ENCODE measurements around the gene PRXL2B.
"Not testable (repeated sequence)": the region's sequence is repeated elsewhere in the genome, so short reads cannot be mapped to it uniquely, and the experiment has no call there.

Gene PRXL2B

DNA sequence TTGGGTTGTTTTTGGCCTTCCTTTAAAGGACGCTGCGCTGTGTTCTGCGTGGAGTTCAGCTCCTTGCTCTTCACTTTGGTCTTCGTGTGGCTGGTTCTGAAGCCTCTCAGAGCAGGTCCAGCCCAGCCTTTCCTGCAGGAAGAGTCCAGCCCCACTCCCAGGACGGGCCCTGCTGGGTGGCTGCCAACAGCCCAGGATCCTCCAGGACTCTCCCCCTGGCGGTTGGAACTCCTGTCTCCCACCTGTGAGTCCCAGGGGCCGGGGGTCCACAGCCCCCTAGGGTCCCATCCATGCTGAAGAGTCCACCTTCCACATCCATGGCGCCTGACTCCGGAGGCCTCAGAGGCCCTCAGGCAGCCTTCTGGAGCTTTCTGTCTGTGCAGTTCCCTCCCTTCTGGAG, 35.0 kb upstream of the PRXL2B start:
- not testable (repeated sequence) for DNase-seq

DNA sequence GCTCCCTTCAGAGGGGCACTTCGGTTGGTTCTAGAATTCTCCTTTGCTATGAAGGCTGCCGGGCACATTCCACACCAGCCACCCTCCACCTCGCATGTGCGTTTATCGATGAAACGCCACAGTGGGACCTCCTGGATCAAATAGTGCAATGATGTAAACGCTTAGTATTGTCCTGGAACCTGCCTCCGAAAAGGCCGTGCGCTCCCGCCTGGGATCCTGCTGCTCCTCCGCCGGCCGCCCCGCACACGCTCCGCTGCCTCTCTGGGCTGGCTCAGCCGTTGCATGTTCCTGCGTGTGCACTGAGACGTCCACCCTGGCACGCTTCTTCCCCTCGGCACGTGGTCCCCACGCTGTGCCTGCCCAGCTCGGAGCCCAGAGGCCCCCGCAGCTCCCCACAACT, 34.4 kb upstream of the PRXL2B start:
- DNase-seq = no peak

DNA sequence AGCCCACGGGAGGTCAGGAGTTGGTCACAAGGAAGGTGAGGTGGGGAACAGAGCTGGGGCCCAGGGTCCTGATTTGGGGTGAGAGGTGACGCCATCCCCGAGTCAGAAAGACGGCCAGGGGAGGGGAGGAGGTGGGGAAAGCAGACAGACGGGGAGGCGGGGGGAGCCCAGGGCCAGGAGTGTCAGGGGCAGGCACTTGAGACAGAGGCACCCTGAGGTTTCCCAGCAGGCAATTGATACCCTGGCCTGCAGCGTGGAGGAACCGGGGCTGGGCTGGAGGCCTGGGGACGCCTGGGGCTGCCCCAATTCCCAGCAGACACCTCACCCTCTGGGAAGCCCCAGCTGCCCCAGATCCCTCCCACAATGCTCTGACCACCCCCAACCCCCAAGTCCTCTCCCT, 33.5 kb upstream of the PRXL2B start:
- DNase-seq = not testable (repeated sequence)

DNA sequence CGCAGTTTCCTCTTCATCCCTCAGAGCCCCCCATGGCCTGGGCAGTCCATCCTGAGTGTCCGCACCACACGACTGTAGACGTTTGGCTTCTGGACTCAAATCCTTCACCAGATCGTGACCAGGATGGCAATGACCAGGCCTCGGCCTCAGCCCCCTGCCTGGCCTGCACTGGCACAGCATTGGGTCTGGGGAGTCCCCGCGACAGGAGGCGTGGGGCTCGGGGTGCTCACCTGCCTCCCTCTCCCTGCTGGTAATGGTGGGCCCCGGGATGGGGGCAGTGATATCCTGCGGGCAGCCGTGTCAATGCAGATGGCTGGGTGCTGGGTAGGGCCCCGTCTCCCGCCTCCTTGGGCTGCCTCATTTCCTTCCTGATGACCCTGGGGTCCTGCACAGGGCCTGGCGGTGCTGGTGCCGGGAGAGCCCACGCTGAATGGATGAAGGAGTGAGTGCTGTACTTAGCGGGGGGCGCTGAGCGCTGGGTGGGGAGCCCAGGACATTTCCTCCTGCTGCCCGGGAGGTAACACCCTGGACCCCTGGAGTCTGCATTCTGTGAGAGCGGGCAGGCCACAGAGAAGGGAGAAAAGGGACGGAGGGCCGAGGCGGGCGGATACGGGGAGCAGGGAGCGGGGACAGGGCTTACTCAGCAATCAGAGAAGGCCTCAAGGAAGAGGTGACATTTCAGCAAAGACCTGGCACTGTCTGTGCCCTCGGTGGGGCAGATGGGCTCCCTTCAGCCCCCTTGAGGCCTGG, 32.5 kb upstream of the PRXL2B start:
- DNase-seq = no peak

DNA sequence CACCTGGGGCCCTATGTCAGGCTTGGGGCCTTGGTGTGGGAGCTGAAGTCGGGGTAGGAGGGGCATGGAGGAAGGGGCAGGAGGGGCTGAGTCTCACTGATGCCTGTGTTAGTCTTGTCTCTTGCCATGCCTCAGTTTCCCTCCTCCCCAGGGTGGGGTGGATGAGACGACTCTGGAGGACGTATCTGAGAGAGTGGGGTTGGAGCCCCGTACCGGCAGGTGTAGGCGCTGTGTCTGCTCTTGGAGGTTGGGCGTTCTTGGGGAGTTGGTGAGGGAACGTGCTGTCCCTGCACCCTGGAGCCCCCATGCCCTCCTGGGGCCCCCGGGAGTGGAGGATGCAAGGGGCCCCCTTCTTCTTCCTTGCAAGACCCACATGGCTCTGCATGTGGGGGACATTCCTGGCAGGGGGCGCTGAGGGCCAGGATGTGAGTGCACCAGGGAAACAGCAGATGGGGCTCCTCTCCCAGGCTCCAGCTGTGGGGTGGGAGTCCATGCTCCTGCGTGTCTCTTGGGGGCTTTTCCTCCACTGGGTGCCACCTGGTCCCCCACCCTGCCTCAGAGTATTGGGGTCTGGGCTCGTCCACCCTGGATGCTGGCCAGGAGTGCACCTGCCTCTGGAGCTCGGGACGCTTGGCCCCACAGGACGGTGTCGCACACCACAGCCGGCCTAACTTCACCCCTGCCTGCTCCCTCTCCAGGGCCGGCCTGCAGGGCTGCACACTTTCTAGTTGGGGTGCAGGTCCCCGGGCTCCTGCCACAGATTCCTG, 31.8 kb upstream of the PRXL2B start:
- DNase-seq = peak; percentile 59

DNA sequence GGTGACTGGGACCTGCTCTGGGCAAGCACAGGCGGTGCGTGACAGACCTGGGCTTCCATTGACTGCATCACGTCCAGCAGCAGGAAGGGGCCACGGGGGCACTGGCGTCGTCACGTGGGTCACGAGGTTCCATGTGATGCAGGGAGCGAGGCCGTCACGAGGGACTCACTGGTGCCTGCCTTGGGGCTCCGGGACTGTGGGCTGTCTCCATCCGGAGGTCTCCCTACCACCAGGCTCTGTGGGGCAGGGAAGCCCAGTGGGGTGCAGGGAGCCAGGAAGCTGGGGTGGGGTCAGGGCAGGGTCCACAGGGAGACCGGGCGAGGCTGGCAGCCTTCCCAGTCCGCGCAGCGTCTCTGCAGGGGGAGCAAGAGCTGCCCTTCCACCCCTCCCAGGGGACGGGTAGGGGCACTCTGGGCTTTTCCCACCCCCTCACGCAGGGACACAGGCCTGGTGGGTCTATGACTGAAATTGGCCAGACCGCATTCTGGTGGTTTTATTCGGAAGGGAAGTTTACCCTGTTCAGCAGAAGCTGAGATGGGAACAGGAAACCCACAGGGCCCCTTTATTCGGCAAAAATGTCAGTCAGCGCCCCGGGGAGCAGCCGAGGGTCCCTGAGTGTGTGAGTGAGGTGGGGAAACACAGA, 30.8 kb upstream of the PRXL2B start:
- peak; percentile 77 for DNase-seq

DNA sequence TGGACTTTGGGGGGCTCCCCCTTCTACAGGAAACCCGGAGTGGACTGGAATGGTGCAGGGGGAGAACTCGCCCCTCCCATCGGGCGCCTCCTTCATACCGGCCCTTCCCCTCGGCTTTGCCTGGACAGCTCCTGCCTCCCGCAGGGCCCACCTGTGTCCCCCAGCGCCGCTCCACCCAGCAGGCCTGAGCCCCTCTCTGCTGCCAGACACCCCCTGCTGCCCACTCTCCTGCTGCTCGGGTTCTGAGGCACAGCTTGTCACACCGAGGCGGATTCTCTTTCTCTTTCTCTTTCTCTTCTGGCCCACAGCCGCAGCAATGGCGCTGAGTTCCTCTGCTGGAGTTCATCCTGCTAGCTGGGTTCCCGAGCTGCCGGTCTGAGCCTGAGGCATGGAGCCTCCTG, 30.3 kb upstream of the PRXL2B start, which contains the start of gene TNFRSF14:
TNFRSF14 (plus strand) TSS at position 95 of the 401 bp plus-strand sequence; CDS start at position 389, 294 bp downstream.
- peak; percentile 83 for DNase-seq

DNA sequence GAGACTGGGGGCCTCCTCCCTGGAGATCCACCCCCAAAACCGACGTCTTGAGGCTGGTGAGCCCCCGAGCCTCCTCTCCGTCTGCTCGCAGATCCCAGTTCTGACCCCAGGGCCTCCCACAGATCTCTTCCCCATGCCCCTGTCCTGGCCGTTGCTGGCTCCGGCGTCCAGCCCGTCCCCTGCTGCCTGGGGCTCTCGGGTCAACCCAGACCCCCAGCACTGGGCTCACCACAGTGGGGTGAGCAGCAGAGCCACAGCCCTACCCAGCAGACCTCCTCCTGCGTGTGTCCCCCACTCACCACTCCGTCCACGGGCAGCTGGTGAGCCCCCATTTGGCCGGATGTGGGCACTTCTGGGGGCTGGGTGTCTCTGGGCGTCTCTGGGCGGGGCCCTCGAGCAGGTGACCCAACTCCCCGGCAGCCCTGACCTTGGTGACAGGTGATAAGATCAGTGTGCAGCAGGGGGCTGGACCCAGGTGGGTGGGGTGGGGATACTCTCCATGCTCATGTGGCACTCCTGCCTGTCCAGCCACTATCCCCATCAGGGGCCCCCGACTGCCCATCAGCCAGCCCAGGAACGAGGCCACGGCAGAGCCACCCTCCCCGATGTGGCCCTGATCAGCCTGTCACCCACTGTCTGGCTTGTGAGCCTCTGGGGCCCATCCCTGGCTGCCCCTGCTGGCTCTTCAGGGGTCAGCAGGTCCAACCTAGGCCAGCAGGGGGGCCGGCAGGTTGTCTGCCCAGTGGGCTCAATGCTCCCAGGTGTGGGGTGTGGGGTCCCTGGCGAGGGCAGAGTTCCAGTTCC, 29.7 kb upstream of the PRXL2B start:
- DNase-seq = peak; percentile 64

DNA sequence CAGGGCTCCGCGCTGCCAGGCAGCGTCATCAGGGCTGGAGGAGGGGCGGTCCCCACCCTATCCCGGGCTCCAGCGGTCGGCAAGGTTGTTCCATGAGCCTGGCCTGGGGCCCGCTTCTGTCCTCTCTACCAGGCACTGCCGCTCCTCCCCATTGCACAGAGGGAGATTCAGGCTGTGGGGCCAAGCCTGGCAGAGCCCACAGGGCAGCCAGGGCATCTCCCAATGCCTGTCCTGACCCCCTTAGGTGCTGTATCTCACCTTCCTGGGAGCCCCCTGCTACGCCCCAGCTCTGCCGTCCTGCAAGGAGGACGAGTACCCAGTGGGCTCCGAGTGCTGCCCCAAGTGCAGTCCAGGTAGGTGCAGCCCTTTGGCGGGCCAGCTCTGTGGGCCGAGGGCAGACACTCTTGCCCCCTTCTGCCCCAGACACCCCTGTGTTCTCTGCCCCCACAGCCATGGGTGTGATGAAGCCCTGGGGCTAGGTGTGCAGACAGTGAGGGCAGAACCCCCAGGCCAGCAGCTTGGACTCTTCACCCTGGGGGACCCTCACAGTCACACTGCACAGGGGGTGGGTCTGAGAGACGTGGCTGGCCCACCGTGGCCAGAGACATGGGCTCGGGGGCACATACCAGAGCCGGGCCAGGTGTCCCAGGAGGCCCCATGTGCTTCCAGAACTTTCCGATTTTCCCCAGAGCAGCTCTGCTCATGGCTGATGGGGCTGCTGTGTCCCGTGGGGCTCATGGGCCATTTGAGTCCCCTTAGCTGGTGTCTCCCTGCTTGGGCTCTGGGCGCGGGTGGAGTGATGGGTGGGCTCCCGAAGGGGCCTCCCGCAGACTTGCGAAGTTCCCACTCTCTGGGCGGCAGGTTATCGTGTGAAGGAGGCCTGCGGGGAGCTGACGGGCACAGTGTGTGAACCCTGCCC, 28.8 kb upstream of the PRXL2B start:
- no peak for DNase-seq

DNA sequence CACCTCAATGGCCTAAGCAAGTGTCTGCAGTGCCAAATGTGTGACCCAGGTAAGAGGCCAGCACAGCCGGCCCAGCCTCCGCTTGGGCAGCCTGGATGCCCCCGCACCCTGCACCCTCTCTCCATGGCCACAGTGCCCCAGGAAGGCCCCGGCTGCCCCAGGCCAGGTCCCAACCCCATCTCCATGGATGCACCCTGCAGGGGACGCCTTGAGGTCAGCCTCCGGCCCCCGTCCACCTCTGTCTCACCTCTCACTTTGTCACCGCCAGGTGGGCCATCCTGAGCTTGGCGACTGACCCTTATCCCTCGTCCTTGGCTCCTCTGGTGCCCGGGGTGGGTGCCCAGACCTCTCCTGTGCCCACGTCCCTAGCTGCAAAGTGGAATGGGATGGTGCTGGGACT, 28.2 kb upstream of the PRXL2B start:
- no peak for DNase-seq

DNA sequence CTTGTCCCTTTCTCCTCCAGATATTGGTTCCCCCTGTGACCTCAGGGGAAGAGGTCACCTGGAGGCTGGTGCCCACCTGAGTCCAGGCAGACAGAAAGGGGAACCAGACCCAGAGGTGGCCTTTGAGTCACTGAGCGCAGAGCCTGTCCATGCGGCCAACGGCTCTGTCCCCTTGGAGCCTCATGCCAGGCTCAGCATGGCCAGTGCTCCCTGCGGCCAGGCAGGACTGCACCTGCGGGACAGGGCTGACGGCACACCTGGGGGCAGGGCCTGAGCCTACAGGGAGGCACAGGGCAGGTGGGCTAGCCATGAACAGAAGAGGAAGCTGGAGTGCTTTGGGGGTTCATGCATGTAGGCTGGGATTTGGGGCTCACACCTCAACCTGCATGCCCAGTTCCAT, 27.7 kb upstream of the PRXL2B start:
- no peak for DNase-seq

DNA sequence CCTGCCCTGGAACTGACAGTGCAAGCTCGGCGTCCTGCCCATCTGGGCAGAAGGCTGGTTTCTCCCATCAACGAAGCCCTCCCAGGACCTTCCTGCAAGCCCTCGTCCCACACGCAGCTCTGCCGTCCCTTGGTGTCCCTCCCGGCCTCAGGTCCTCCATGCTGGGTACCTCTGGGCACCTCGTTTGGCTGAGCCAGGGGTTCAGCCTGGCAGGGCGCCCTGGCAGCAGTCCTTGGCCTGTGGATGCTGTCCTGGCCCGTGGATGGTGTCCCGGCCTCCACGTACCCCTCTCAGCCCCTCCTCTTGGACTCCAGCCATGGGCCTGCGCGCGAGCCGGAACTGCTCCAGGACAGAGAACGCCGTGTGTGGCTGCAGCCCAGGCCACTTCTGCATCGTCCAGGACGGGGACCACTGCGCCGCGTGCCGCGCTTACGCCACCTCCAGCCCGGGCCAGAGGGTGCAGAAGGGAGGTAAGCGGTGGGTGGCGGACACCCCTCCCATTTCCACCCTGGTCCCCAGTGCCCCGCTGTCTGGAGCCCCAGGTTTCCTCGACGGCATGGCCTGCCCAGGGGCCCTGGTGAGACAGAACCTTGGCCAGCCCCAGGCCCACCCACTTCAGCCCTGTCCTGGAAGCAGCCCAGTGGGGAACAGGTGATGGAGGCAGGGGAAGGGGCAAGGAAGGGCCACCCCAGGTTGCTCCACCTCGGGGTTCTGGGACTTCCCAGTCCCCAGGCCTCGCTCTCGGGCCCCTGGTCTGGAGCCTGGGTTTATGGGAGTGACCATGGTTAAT, 26.9 kb upstream of the PRXL2B start:
- no peak for DNase-seq

DNA sequence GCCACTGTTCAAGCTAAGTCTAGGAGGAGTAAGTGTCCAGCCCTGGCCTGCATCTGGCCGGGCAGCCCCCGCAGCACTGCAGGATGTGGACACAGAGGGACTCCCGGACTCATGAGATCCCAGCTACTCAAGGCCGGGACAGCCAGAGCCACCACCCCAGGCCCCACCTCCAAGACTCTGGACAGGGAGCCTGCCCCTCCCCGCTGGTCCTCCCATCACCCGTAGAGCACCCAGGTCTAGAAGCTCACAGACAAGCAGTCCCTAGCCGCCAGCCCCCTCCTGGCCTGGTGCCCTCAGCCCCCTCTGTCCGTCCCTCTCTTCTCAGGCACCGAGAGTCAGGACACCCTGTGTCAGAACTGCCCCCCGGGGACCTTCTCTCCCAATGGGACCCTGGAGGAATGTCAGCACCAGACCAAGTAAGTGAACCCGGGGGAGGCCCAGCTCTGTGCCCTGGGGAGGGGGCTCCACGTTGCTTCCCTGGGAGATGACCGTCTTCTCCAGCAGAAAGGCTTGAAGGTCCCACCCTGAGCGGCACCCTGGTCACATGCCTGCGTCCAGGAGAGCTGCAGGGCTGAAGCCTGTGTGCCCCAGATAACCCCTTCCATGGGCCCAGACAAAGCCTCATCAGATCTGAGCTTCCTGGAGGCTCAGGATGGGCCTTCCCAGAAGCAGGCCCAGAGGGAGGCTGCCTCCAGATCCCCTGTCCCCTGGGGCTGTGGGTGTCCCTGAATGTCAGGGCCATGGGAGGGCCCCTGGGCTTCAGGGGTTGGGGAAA, 26.1 kb upstream of the PRXL2B start:
- DNase-seq = no peak

DNA sequence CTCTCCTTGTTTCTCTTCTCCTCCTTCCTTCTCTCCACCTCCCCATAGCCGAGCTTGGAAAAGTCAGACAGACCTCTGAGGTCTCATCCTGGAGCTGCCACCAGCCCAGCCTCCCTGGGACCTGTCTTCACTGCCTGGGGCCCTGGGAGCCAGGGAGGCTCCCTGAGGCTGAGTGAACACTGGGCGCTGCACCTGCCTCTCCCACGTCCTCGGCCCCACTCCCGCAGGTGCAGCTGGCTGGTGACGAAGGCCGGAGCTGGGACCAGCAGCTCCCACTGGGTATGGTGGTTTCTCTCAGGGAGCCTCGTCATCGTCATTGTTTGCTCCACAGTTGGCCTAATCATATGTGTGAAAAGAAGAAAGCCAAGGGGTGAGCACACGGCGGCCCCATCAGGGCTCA, 25.1 kb upstream of the PRXL2B start:
- no peak for DNase-seq

DNA sequence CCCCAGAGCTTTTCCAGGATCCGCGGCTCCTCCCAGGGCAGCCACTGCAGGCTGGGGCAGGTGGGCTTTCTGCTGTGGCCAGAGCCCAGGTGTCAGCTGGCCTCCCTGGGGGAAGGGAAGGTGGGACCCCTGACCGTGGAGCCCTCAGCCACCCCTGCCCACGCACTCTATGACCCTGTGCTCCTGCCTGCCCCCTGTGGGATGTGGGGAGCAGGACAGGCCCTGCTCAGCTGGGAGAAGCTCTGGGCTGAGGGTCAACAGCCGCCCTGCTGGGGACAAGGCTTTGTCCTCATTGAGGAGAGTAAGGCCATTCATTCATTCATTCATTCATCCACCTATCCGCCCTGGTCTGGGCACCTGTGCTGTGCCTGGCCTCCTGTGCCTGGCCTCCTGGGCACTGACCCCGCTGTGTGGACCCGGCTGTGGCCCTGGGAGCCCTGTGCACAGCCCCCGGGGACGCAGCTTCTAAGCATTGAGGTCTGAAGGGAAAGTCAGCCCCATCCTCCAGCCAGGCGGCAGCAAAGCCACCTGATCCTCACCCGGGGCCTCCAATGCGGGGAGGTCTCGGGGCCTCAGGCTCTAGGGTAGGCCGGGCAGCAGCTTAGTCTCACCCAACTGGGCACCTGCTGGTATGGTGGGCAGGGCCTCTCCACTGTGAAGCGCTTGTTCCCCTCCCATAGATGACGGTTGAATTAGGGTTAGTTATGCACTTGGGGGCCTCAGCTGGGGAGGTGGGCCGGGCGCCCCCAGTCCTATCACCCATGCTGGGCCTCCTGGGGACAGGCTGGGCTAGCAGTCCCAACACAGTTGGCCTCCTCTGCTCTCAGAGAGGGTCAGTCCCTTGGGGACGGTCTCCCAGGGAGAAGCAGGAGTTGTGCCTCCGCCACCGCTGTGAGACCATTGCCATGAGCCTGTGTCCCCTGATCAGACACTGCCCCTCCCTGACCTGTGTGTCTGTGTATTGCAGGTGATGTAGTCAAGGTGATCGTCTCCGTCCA, 24.4 kb upstream of the PRXL2B start:
- DNase-seq = peak; percentile 26

DNA sequence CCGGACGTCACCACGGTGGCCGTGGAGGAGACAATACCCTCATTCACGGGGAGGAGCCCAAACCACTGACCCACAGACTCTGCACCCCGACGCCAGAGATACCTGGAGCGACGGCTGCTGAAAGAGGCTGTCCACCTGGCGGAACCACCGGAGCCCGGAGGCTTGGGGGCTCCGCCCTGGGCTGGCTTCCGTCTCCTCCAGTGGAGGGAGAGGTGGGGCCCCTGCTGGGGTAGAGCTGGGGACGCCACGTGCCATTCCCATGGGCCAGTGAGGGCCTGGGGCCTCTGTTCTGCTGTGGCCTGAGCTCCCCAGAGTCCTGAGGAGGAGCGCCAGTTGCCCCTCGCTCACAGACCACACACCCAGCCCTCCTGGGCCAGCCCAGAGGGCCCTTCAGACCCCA, 23.4 kb upstream of the PRXL2B start:
- no peak for DNase-seq

DNA sequence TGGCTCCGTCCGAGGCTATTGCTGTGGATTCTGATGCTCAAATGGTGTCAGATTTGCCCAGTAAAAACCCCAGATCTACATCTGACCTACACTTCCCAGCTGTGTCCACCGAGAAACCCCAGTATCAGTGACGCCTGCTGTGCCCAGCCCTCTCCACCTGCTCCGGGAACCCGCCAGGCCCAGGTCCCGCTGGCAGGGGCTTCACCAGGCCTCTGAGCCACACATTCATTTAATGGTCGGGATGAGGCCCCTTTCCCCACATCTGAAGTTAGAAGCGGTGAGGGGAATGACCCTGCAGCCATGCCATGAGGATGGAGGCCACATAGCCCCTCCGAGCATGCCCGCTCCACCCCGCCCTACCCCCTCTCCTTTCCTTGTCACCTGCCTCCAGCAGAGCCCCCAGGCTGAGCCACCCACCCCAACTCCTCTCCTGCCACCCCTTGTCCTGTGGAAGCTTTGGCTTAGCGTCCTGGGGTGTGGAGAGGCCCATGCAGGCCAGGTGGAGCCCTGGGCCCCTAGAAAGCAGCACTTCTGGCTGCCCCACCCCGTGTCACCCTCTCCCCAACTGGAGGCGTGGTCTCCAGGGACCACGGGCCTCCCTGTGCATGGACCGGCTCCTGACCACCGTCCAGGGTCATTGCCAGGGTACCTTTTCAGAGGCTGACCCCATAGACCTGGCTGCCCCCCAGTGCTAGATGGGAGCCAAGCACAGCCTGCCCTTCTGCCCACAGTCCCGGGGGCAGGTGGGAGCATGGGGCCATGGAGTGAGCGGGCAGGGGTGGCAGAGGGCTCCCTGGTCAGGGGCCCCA, 22.4 kb upstream of the PRXL2B start:
- DNase-seq = no peak

DNA sequence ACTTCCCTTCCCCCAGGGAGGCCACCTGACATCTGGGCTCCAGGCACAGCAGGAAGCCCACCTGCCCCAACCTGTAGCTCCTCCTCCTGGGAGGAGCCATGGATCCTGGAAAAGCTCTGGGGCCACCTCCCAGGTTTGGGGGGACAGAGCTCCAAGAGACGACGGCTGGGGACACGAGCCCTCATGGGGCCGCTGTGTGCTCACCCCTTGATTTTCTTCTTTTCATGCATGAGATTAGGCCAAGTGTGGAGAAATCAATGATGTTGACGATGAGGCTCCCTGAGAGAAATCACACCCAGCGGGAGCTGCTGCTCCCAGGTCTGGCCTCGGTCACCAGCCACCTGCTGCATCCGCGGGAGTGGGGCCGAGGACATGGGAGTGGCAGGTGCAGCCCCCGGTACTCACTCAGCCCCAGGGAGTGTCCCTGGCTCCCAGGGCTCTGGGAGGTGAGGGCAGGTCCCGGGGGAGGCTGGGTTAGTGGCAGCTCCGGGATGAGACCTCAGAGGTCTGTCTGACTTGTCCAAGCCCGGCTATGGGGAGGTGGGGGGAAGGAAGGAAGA, 21.7 kb upstream of the PRXL2B start:
- no peak for DNase-seq
